ENCODE results near the gene RASSF8. TPM values are rescaled to one million over a fixed set of nuclear protein-coding genes. Genes with fewer than 3 reads are reported as not detected.

The RASSF8 gene
- total RNA-seq, 1 experiment from 2014 or later = 9.2 TPM

DNA sequence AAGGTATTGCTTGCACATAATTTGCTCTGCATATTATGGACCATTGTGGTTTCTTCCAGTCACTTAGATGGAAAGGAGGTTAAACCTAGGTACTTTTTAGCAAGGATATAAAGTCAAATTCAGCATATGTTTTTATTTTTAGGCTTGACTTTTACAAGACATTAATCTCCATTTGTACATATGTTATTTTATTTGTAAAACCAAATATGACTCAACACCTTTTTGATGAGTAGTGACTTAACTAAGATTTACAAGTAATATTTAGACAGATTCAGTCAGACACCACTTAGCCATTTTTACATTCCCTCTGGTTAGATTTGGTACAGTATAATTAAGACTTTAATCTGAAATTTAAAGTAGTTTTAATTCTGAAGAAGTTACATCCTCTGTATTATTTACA, 111.3 kb downstream of the RASSF8 start:
- BruUV-seq (replicated peaks) = no TSS peak
- no peak overlapping the region for H3K27ac ChIP-seq (ENCODE audit: low read depth, low read length)
- no peaks in the 10 kb centered on the region for H3K4me1 ChIP-seq (ENCODE audit: control insufficient read depth in 1 of 2, insufficient read depth in 2 of 2, low read length in 2 of 2)
- no peaks in the 10 kb centered on the region for H3K27me3 ChIP-seq (ENCODE audit: insufficient read depth, low read length)
- no peaks in the 10 kb centered on the region for H3K9me3 ChIP-seq (ENCODE audit: control insufficient read depth in 1 of 2, insufficient read depth in 1 of 2, low read depth in 1 of 2, low read length in 2 of 2)
- intact Hi-C loops (cut with micrococcal nuclease) = no loop called here
- ATAC-seq (no peak), DNase-seq (ENCODE audit: low read depth, low spot score) (no peak)
- no peaks in the 10 kb centered on the region for H3K36me3 ChIP-seq (ENCODE audit: control insufficient read depth in 1 of 2, insufficient read depth in 2 of 2, low read length in 2 of 2)
- no peak overlapping the region for H3K4me2 ChIP-seq (ENCODE audit: low read length)
- no peak for TF ChIP-seq SRF (IDR thresholded peaks at IDR 0.05; ENCODE audit: low read depth)
- TF ChIP-seq, protein P1, sequence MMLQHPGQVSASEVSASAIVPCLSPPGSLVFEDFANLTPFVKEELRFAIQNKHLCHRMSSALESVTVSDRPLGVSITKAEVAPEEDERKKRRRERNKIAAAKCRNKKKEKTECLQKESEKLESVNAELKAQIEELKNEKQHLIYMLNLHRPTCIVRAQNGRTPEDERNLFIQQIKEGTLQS (IDR thresholded peaks at IDR 0.05) = no peak
- H3K9me2 ChIP-seq (ENCODE audit: insufficient read depth) = no peaks in the 10 kb centered on the region
- ChIA-PET POLR2A (no interaction called here), RAD21 (ENCODE audit: low non-redundant PET in 1 of 2, low total read pairs in 2 of 2, uncharacterized antibody in 2 of 2, unreplicated experiment in 2 of 2) (no interaction called here), CTCF (no interaction called here)
- H3K79me2 ChIP-seq (ENCODE audit: insufficient read depth, low read length) = no peaks in the 10 kb centered on the region
- no peak overlapping the region for H3K9ac ChIP-seq (ENCODE audit: low read length)
- no peak overlapping the region for H3K4me3 ChIP-seq (replicated peaks in 1 of 2; ENCODE audit: low read depth in 1 of 2, low read length in 2 of 2)
- H4K20me1 ChIP-seq (ENCODE audit: insufficient read depth) = no peaks in the 10 kb centered on the region; the same call in 1 of the 2 replicates
- no peak overlapping the region for H2AFZ ChIP-seq (ENCODE audit: low read depth, low read length, poor library complexity, severe bottlenecking)

DNA sequence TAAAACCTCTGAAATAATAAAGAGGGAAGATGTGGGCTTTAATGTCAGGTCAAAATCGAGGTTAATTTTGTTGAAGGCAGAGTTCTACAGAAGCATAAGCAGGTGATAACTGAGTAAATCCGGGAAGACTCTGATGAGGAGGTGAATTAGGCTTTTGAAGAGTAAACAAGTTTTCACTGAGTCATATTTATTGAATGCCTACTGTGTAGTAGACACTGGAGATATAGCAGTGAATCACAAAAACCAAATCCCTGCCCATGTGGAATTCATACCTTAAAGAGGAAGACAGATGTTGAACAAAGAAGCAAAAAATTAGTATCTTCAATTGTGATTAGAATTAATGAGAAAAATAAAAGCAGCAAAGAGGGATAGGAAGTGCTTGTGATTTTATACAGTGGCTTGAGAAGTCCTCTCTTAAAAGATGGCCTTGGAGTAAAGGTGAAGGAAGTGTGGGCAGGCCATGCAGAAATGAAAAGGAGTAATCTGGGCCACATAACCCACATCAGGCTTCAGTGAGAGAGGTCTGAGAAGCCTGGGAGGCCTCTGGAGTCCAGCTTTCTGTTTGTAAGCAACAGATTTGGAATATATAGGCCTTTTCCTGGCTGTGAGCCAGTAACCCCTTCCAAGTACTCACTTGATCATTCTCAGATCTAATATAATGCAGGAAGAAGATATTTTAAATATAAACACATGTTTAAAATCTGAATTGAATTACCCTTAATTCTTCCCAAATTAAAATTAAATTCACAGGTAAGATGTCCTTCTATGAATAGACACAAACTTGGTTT, 119.6 kb downstream of the RASSF8 start:
- DNase-seq (ENCODE audit: low read depth, low spot score) = no peak
- H3K4me1 ChIP-seq (ENCODE audit: control insufficient read depth in 1 of 2, insufficient read depth in 2 of 2, low read length in 2 of 2) = no peaks in the 10 kb centered on the region
- POLR2A ChIA-PET = no interaction called here
- RAD21 ChIA-PET (ENCODE audit: low non-redundant PET in 1 of 2, low total read pairs in 2 of 2, uncharacterized antibody in 2 of 2, unreplicated experiment in 2 of 2) = no interaction called here
- TF ChIP-seq POLR2A (IDR thresholded peaks at IDR 0.05; ENCODE audit: borderline replicate concordance, extremely low read depth, insufficient read depth, insufficient read length) = no peak
- no peaks in the 10 kb centered on the region for H3K79me2 ChIP-seq (ENCODE audit: insufficient read depth, low read length)
- CTCF ChIA-PET = no interaction called here
- H3K9ac ChIP-seq (ENCODE audit: low read length) = no peak overlapping the region
- no peaks in the 10 kb centered on the region for H4K20me1 ChIP-seq (ENCODE audit: insufficient read depth)
- H2AFZ ChIP-seq (ENCODE audit: low read depth, low read length, poor library complexity, severe bottlenecking) = no peak overlapping the region
- no peak overlapping the region for H3K4me2 ChIP-seq (ENCODE audit: low read length)
- no peaks in the 10 kb centered on the region for H3K36me3 ChIP-seq (ENCODE audit: control insufficient read depth in 1 of 2, insufficient read depth in 2 of 2, low read length in 2 of 2)
- H3K27ac ChIP-seq (ENCODE audit: low read depth, low read length) = no peak overlapping the region
- no TSS peak for BruUV-seq (replicated peaks)
- H3K9me3 ChIP-seq (ENCODE audit: control insufficient read depth in 1 of 2, insufficient read depth in 1 of 2, low read depth in 1 of 2, low read length in 2 of 2) = peaks cover 0 to 4% of the 10 kb centered on the region in 2 experiments; a peak in 1 of 4 replicates
- ATAC-seq = no peak
- H3K4me3 ChIP-seq (replicated peaks in 1 of 2; ENCODE audit: low read depth in 1 of 2, low read length in 2 of 2) = no peak overlapping the region
- intact Hi-C loops (cut with micrococcal nuclease) = no loop called here
- H3K27me3 ChIP-seq (ENCODE audit: insufficient read depth, low read length) = no peaks in the 10 kb centered on the region
- H3K9me2 ChIP-seq (ENCODE audit: insufficient read depth) = no peaks in the 10 kb centered on the region

Data from HCT116 (cell line).